Lower lobe of right lung (tissue), 2 donors: ENCODE results near the gene PHLPP1. TPM values are rescaled to one million over a fixed set of nuclear protein-coding genes. Genes with fewer than 3 reads are reported as not detected.

ENCODE experiments used
- ATAC-seq, 2 donors: fragments of 200-7000 bp; cut with Tn5 transposase; one replicate each; pipeline ENCODE4 v1.9.1; 2020 to 2022; ENCODE audit warnings: mild to moderate bottlenecking in 2 of 2, moderate library complexity in 2 of 2
- DNase-seq: peaks from one replicate; pipeline ENCODE4 v3.0.0-alpha.2; 2020
- H3K27ac ChIP-seq: fragments of 200-600 bp; one replicate; pipeline ENCODE4 v1.8.0; 2022
- H3K27me3 ChIP-seq: fragments of 200-600 bp; one replicate; pipeline ENCODE4 v1.8.0; 2022; ENCODE audit warnings: low read depth
- H3K36me3 ChIP-seq: fragments of 200-600 bp; one replicate; pipeline ENCODE4 v1.8.0; 2022; ENCODE audit warnings: mild to moderate bottlenecking
- H3K4me1 ChIP-seq: fragments of 200-600 bp; one replicate; pipeline ENCODE4 v1.8.0; 2022
- H3K4me3 ChIP-seq: fragments of 200-600 bp; one replicate; pipeline ENCODE4 v1.8.0; 2022; ENCODE audit warnings: mild to moderate bottlenecking
- H3K9me3 ChIP-seq: fragments of 200-600 bp; one replicate; pipeline ENCODE4 v1.8.0; 2022
- CTCF ChIP-seq: fragments of 200-600 bp; IDR thresholded peaks from one replicate; pipeline ENCODE4 v1.8.0; 2022; ENCODE audit warnings: antibody characterized with exemption, mild to moderate bottlenecking
- intact Hi-C: fragments of 100-400 bp; cut with DNase I; formaldehyde crosslinking; loops from one replicate; pipeline ENCODE4 v1.11.0; 2022
- total RNA-seq: library from RNA; stranded (reverse); fragmentation: NEBNext Ultra II Directional; extraction: Animal tissue kit (Norgen Biotek cat#: 25700); gene quantifications from one replicate; pipeline ENCODE4 v1.2.1, GENCODE V29; 2021
- donor health status: DM: no; HTN: yes; CAD: no; lungs with severe emphysema.

Gene PHLPP1
- total RNA-seq, 1 donor from 2014 or later: 12.6 TPM

DNA sequence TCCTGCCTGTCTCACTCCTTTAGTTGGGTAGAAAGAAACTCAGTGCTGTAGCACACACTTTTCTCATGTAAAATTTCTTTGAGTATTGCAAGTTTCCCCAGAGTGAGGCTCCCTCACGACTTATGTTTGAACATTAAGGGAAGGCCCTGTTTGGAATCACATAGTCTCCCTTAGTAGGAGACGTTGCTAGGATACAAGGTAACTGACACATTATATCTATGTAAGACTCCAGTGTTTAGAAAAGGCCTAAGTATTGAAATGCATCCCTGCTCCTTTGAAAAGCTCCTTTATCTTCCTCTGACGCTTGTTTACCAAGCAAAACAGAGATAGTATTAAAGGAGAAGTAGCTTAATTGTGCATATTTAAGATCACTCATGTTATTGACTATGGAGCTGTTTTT lies 248.2 kb downstream of the PHLPP1 start:
- Histone ChIP-seq H3K36me3 (peaks cover 8% of the 10 kb centered on the region), H3K4me1 (no peaks in the 10 kb centered on the region), H3K27me3 (no peaks in the 10 kb centered on the region), H3K9me3 (no peaks in the 10 kb centered on the region), H3K4me3 (no peak overlapping the region), H3K27ac (no peak overlapping the region)
- TF ChIP-seq CTCF: no peak
- intact Hi-C loops: no loop called here
- ATAC-seq (no peak), DNase-seq (no peak)

DNA sequence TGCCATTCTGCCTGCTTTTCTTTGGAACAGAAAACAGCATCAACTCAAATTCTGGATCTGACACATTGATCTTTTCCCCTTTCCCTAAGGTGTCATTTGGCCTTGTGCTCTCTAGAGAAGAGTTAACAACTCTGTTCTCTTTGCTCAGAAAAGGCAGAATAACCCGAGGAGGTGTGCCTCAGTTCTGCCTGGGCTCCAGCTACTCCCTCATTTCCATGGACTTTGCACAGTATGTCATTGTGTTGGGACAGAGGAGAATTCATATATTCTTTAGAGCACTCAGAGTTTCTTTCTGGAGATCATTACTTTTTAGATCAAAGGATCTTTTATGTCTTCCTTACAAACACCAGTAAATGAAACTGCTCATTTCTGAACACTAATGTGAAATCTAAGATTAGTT lies 249.1 kb downstream of the PHLPP1 start:
- H3K4me1 ChIP-seq: no peaks in the 10 kb centered on the region
- intact Hi-C loops: no loop called here
- H3K27me3 ChIP-seq: no peaks in the 10 kb centered on the region
- TF ChIP-seq CTCF: no peak
- ATAC-seq (no peak), DNase-seq (no peak)
- H3K4me3 ChIP-seq: no peak overlapping the region
- no peak overlapping the region for H3K27ac ChIP-seq
- no peaks in the 10 kb centered on the region for H3K9me3 ChIP-seq
- H3K36me3 ChIP-seq: peaks cover 8% of the 10 kb centered on the region

GRCh38 chr18:62967089-62967488 lies 251.7 kb downstream of the PHLPP1 start:
- ATAC-seq (no peak), DNase-seq (no peak)
- TF ChIP-seq CTCF: no peak
- intact Hi-C loops: no loop called here
- Histone ChIP-seq H3K9me3 (no peaks in the 10 kb centered on the region), H3K4me3 (no peak overlapping the region), H3K4me1 (no peaks in the 10 kb centered on the region), H3K27me3 (no peaks in the 10 kb centered on the region), H3K36me3 (peaks cover 8% of the 10 kb centered on the region), H3K27ac (no peak overlapping the region)

DNA sequence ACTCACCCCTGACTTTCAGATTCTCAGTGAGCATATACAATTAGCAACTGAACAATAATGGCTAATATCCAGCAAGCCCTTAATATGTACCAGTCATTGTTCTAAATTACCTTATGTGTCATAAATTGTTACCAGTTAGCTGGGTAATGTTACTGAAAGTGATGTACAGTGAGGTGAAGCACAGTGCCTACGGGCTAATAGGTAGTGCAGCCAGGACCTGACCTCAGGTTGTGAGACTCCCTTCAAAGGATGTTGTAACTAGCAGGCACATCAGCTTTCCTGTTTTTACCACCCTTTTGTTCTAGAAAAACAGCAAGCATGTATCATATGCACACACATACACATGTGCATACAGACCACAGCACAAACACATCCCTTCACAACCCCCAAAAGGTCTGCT lies 258.3 kb downstream of the PHLPP1 start:
- Histone ChIP-seq H3K36me3 (peaks cover 29% of the 10 kb centered on the region), H3K4me1 (no peaks in the 10 kb centered on the region), H3K27ac (no peak overlapping the region), H3K27me3 (no peaks in the 10 kb centered on the region), H3K9me3 (no peaks in the 10 kb centered on the region), H3K4me3 (no peak overlapping the region)
- no peak for ATAC-seq
- intact Hi-C loops: no loop called here
- no peak for TF ChIP-seq CTCF
- no peak for DNase-seq

GRCh38 chr18:62974388-62974787 lies 259.0 kb downstream of the PHLPP1 start:
- Histone ChIP-seq H3K27ac (no peak overlapping the region), H3K9me3 (no peaks in the 10 kb centered on the region), H3K4me1 (peaks cover under 1% of the 10 kb centered on the region), H3K27me3 (no peaks in the 10 kb centered on the region), H3K36me3 (peaks cover 35% of the 10 kb centered on the region), H3K4me3 (no peak overlapping the region)
- ATAC-seq (no peak), DNase-seq (no peak)
- no peak for TF ChIP-seq CTCF
- intact Hi-C loops: no loop called here
